GM12872 (cell line): ENCODE measurements around the gene CCDC138.

Experiments used
- CTCF ChIP-seq: IDR thresholded peaks from 3 replicates; pipeline ENCODE4 v1.5.1; 2011; ENCODE audit warnings: low read depth, mild to moderate bottlenecking, low read length, moderate library complexity; ENCODE audit not compliant: insufficient read depth

Gene CCDC138

GRCh38 chr2:108910011-108910431 is 123.5 kb downstream of the CCDC138 start:
- no peak for TF ChIP-seq CTCF

GRCh38 chr2:108910541-108911396 is 124.2 kb downstream of the CCDC138 start:
- no peak for TF ChIP-seq CTCF

GRCh38 chr2:108911401-108911800 is 124.8 kb downstream of the CCDC138 start:
- no peak for TF ChIP-seq CTCF

DNA sequence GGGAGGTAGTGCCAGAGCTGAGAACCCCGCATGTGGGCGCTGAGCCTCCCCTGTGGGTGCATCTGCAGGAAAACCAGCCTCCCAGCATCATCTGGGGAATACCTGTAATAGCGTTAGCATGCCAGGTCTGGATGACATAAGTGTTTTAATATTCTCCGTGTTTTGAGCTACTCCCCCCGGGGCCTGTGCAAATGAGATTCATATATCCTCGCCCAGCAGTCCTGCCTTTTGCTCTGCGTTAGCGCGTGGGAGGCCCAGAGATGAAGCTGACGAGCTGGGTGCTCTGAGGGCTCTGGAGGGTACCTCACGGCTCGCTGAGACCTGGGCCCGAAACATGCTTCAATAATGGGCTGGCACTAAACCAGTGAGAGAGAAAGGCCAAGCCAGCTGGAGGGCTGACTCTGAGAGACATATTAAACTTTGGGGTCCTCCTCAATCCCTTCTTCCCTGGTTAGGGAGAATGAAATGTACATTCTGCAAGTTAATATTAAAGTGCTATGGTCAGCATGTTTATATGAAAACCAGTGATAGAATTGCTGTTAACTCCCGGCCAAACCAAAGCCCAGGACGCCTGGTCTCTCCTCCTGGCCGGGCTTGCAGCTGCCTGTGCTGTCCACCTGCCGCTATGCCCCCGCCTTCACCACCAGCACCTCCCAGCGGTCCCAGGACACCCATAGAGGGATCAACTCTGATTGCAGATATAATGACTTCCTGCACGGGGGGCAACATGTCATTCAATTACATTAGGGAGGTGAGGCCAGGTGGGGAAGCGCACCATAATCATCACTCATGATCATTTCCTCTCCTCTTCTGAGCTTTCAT is 125.4 kb downstream of the CCDC138 start:
- TF ChIP-seq CTCF = no peak

- TF ChIP-seq CTCF = no peak
Observed at GRCh38 chr2:108912629-108912902, 126.0 kb downstream of the CCDC138 start.

- TF ChIP-seq CTCF = no peak
Observed at GRCh38 chr2:108916122-108916795, 129.7 kb downstream of the CCDC138 start.

- no peak for TF ChIP-seq CTCF
Observed at GRCh38 chr2:108916796-108917421, 130.3 kb downstream of the CCDC138 start.
